Endometrial microvascular endothelial cells (primary cell): ENCODE measurements around the gene TENM4. TPM values are rescaled to one million over a fixed set of nuclear protein-coding genes. Genes with fewer than 3 reads are reported as not detected.

Experiments
- in situ Hi-C: cut with HindIII; loops from 2 replicates; pipeline ENCODE4 v1.10.0; 2017; ENCODE audit warnings: low sequenced_read_pairs, low pct_unique_long_range_greater_than_20kb; ENCODE audit errors: inconsistent ontology term
- total RNA-seq: library from RNA; depleted of rRNA; stranded (reverse); fragments of >200 nt; gene quantifications from one replicate; pipeline ENCODE4 v1.2.3, GENCODE V29; 2015; ENCODE audit errors: inconsistent ontology term

TENM4 gene
- total RNA-seq, 1 donor from 2014 or later: 1.4 TPM

DNA sequence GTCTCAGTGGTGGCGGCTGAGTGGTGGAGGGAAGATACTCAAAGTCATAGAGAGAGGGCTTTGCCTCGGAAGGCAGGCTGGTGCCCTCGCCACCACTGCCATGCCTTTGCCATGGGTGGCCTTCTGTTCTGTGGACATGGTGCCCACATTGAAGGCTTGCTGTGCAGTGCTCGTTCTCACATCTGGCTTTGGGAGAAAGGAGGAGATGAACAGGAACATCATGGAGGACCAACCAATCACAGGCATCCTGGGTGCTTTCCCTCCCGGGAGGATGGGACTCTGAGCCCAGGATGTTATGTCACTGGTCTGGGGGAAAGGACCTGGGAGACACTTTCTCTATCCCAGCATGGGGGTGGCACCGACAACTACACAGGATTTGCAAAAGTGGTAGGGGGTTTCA lies 783.8 kb downstream of the TENM4 start:
- in situ Hi-C loops: no loop called here

DNA sequence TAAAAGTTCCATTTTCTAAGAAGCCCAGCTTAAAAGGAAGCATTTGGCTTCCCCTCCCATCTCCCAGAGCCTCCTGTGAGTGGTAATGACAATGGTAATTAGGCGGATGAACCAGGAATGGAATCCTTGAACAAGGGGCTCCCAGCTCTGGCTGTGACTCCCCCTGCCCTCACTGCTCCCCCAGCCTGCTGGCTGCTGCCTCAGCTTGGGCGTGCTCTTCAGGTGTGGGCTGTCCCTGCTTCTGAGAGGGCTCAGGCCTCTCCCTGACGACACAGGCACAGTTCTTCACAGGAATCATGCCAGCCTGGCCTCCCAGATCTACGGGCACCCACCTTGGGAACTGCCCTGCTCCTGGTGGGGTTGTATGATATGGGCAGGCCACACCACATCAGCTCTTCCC lies 784.5 kb downstream of the TENM4 start:
- in situ Hi-C loops: no loop called here

DNA sequence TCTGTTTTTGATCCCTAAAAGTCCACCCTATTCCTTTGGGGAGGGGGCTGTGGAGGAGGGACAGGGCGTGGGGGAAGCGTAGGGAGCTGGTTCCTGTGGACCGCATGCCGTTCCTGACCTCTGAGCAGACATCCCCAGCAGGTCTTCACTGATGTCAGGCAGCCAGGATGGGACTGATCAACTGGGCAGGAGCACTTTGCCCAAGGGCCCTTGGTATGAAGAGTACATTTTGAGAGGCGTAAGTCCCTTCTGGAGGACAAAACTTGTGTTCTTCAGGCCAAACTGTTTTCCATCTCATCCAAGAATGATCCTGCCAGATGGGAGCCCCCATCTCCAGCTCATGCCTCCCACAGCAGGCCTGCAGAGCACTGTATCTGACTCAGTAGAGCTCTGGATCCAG lies 785.3 kb downstream of the TENM4 start:
- in situ Hi-C loops: no loop called here

DNA sequence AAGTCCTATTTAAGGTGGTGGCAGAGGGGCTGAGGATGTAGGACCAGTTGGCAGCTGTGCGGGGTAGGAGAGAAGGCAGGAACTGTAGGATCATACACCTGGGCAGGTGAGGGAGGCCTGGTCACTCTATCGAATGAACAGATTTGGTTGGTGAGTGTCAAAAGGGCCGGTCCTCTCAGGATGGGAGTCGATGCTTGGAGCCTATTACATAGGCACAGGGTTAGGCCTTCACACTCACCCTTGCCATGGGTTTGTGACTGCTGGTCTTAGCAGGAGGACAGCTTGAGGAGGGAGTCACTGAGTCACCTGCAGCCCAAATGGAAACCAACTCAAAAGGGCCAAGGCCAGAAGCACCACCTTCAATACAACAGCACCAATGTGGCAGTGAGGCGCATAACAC lies 786.0 kb downstream of the TENM4 start:
- in situ Hi-C loops: no loop called here

DNA sequence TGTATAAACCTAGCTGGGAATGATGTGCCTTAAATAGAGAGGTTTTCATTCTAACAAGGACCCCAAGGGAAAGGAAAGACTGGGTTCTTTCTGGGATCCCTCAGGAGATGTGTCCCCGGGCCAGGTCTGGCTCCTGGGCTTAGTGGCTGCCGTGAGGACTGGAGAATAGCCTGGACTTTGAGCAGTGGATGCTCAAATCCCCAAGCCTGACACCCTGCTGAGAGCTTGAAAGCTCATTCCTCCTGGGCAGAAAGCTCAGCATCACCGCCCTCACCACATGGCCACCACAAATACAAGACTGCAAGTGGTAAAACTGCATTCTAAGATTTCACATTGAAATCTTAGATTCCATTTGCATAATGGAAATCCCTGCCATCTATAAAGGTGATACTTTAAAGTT lies 786.8 kb downstream of the TENM4 start:
- in situ Hi-C loops: no loop called here

DNA sequence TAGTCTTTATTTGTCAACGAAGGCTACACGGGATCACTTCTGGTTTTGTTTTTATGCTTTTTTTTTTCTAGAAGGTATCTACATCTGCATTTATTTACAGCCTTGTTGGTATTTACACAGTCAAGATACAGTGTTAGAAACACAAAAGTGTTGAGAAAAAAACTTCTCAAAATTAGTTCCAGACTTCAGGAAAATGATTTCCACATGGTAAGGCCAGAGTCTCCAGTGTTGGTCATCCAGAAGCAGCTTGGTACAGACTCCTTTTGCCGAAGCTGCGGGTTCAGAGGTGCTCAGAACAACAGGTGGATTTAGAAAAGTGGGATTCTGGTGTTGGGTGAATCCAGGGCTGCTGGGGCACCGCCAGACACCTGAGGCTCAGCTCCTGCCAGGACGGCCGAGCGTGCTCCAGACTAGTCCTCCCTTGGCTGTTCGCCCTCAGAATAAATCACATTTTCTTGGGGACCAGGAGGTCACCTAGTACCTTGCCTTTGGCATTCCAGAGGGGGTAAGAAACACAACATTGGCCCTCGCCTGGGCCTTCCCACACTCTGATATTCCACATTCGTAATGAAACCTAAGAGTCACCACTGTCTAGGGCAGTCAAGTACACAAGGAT lies 787.4 kb downstream of the TENM4 start:
- in situ Hi-C loops: no loop called here

GRCh38 chr11:78652843-78653239 lies 788.0 kb downstream of the TENM4 start:
- in situ Hi-C loops: no loop called here

GRCh38 chr11:78651923-78652842 lies 788.6 kb downstream of the TENM4 start:
- in situ Hi-C loops: no loop called here

- in situ Hi-C loops: no loop called here
Measured at GRCh38 chr11:78651136-78651775, 789.6 kb downstream of the TENM4 start.

- in situ Hi-C loops: no loop called here
Measured at GRCh38 chr11:78649361-78650215, 791.2 kb downstream of the TENM4 start.

DNA sequence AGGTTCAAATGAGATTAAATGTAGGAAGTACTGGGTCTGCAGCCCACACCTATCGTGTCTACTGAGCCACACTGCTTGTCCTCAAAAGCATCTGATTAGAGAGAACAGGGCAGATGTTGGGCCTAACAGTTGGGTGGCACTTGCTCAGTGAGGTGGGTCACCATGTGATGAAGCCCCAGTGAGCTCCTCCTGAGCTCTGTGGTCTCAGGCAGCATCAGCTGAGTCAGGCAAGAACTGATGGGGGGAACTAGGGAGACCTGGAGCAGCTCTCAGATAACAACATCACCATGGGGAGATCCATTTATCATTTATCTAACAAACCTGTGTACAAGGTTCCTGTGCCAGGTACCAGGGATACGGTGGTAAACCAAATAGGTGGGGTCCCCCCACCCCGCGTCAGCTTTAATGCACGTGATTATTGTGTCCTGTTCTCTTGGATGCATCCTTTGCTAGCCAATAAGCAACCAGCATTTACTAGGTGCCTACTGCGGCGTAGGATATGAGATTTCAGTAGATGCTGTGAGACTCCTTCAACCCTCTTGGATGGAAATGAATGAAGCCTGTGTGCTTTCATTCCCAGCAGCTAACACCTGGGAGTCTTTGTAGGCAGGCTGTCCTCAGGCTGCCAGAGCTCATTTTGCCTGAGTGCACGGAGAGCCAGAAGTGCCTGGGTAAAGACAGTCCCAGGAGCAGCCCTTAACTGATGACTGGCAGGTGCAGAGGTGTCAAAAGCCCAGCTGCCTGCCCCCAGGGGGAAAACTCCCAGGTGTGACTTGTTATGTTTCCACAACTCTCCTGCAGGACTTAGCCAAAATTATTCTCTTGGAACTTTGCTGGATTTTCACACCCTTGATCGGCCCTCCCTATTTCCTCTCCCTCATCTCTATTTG lies 792.6 kb downstream of the TENM4 start:
- in situ Hi-C loops: no loop called here

DNA sequence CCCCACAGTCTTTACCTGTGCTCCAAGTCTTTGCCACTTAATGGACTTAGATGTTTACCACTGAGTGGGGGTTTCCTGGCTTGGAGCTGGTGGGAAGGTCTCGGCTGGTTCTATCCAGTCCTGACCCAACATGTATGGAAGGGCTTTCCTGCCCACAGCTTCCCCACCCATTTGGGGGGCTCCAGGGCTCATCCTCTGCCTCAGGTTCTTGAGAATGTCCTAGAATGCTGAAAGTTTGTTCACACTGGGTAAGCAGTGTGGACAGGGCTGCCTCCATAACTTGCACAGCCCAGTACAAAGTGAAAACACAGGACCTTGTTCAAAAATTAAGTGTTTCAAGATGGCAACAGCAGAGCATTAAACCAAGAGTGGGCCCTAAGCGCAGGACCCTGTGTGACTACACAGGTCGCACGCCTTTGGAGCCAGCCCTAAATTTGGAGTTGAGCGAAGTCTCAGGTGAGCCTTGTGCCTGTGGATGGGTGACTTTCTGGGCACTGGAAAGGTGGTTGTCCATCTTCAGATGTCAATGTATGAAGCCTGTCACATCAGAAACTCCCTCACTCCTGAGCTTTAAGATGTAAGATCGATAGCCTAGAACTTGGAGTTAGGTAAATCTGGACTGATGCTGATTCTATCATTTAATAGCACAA lies 793.4 kb downstream of the TENM4 start:
- in situ Hi-C loops: no loop called here

DNA sequence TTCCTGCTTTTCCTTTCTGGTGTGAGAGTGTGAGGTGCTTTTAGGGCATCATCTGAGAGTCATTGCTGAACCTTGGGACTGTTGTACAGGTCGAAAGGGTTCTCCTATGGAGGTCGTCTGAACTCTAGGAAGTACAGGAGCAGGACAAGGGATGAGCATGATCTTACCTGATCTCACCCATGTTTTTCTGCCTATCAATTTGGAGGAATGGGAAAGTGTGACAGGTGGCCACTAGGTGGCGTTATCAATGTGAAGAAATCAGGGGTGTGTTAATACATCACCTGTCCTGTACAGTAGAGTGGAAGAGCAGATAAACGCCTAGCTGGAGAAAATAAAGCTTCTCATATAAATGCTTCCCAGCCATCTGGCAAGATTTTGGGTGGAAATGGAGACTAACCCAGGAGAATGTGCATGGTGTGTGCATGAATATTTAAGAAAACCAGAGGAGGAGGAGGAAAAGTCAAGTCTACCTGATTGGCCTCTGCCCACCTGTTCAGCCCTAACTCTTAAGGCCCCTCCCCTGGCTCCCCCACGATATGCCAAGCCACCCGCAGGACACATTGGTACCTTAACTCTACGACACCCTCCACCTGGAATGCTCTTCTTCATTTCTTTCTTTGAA lies 794.2 kb downstream of the TENM4 start:
- in situ Hi-C loops: no loop called here

GRCh38 chr11:78645226-78646202 lies 795.3 kb downstream of the TENM4 start:
- in situ Hi-C loops: no loop called here

GRCh38 chr11:78643676-78644056 lies 797.2 kb downstream of the TENM4 start:
- in situ Hi-C loops: no loop called here

DNA sequence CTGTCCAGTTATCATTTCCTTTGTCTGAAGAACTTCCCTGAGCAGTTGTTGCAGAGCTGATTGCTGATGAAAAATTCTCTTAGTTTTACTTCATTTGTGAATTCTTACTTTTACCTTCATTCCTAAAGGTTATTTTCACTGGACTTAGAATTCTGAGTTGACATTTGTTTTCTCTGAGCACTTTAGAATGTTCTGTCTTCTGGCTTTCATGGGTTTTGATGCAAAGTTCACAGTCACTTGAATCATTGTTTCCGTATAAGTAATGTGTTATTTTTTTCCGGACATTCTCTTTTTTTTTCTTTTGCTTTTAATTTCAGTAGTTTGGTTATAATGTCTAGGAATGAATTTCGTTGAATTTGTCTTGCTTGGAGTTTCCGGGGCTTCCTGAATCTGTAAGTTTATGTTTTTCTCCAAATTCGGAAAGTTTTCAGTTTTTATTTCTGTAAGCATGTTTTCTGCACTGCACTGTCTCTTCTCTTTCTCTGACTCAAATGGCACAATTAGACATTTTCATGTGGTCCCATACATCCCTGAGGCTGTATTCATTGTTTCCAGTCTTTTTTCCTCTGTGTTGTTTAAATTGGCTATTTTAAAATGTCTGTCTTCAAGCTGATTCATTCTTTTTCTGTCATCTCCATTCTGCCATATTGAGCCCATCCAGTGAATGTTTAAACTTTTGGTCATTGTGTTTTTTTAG lies 797.7 kb downstream of the TENM4 start:
- in situ Hi-C loops: no loop called here
